HG03025 (cell line): ENCODE results near the gene APCDD1L.
"Not testable (repeated sequence)": the region's sequence is repeated elsewhere in the genome, so short reads cannot be mapped to it uniquely, and the experiment has no call there.

ENCODE experiments used
- ATAC-seq: cut with Tn5 transposase; IDR thresholded peaks from one replicate; pipeline ENCODE4 v1.9.1; 2021; ENCODE audit warnings: mild to moderate bottlenecking, moderate library complexity; ENCODE audit not compliant: unreplicated experiment, low FRiP score

APCDD1L gene

DNA sequence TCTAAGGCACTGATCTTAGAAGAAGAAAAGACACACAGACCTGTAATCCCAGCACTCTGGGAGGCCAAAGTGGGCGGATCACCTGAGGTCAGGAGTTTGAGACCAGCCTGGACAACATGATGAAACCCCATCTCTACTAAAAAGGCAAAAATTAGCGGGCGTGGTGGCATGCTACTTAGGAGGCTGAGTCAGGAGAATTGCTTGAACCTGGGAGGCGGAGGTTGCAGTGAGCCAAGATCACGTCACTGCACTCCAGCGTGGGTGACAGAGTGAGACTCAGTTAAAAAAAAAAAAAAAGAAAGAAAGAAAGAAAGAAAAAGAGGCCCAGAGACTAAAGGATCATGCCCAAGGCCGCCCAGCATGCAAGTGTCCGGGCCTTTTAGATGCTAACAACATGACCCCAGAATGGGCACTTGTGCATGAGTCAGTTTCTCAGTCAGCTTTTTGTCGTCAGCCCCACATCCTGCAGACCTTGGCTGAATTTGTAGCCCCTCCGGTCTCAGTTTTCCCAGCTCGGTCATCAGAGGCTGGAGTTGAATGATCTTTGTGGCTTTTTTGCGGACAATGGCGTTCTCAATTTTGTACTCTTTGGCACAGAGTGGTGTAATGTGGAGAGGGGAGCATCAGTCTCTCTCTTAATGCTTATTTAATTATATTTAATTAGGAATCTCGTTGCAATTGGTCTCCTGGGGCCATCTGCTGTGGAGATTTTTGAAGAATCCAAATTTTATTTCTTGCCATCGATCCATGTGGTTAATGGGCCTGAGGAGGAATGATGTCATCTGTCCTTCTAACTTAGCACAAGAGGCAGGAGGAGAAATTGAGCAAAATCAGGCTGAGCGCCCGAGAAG is 30.6 kb upstream of the APCDD1L start:
- no peak for ATAC-seq

DNA sequence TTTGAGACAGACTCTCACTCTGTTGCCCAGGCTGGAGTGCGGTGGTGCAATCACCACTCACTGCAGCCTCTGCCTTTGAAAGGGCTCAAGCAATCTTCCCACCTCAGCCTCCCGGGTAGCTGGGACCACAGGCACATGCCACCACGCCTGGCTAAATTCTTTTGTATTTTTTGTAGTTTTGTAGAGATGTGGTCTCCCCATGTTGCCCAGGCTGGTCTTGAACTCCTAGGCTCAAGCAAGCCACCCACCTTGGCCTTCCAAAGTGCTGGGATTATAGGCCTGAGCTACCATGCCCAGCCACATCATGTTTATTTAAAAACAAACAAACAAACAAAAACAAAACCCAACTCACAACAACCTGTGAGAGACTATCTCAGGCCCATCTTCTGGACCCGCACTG is 29.7 kb upstream of the APCDD1L start:
- no peak for ATAC-seq

DNA sequence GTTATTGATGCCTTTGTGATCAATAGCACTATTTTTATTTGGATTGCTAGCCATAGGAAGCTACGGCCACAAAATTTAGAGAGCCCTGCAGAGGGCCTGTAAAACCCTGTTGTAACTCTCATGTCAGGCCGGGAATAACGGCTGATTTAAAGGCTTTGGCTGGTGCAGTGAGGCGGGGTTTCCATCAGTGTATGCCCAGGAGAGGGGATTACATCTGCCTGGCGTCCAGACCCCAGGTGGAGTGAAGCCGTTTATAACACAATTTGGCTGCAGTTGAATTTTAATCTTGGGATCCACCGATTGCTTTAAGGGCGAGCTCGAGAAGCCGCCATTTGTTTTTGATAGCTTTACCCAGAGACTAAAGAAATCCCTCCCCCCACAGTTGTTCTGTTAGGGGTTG is 29.1 kb upstream of the APCDD1L start:
- ATAC-seq, result no peak

DNA sequence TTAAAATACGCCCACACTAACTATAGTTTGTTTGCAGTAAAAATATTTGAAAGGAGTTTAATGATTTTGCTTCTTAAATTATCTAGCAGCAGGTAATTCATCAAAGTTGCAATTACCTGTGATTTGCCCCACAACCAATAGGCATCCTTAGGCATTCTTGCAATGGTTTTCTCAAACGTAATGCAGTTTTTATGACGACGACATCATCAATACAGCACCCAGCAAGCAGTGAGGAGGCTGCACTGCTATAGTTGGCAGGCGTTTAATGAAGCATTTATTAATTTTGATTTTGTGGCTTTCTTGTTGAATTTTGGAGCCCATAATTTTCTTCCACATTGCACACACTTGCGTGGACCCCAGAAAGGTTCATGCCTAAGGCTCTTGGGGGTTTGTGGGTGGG is 28.1 kb upstream of the APCDD1L start:
- no peak for ATAC-seq

DNA sequence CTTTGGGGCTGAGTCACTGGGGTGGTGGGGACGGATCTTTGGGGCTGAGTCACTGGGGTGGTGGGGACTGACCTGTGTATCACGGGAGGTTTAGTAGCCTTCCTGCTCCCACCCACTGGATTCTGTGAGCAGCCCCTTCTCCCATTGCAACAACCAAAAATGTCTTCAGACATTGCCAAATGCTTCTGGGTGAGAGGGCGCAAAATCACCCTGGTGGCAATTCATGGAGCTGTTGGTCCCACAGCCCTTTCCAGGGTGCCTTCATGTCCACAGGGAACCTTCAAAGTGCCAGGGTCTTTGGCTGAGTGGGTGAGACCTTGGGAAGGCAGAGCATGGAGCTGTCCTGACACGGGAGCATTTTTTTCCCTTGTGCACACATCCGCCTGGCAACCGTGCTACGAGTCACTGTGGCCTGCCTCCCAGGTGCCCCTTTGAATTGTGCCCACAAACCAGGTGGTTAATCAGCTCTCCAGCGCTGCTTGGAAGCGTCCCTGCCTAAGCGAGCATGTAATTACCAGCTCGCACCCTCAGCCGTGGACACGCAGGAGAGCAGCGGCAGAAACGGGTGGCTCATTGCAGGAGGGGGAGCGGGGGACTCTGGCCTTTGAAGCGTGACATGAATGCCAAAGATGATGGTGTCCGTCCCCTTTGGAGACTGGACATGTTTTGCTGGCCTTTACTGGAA is 27.4 kb upstream of the APCDD1L start:
- ATAC-seq, result no peak

DNA sequence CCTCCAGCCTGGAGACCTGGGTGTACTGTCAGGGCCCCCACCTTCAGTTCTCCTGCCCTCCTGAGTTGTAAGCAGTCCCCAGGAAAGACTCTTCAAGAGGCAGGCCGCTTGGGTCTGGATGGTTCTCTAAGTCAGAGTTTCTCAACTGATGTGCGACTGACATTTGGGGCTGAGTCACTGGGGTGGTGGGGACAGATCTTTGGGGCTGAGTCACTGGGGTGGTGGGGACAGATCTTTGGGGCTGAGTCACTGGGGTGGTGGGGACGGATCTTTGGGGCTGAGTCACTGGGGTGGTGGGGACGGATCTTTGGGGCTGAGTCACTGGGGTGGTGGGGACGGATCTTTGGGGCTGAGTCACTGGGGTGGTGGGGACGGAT is 26.8 kb upstream of the APCDD1L start:
- not testable (repeated sequence) for ATAC-seq

DNA sequence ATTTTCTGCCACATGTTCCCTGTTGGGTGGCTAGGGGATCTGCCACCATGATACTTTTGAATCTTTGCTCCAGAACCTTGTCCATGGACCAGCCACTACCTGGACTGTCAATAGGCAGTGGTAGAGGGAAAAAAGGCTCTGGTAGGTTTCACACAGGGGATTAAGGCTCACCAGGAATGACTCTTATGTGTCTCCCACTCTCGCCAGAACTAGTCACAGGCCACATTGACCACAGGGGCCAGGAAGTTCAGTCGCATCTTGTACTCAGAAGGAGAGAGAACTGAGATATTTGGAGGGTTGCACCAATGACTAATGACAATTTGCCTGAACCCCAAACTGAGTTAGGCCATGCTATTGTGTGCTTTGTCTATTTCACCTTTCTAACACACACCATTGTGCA is 23.6 kb upstream of the APCDD1L start:
- no peak for ATAC-seq

DNA sequence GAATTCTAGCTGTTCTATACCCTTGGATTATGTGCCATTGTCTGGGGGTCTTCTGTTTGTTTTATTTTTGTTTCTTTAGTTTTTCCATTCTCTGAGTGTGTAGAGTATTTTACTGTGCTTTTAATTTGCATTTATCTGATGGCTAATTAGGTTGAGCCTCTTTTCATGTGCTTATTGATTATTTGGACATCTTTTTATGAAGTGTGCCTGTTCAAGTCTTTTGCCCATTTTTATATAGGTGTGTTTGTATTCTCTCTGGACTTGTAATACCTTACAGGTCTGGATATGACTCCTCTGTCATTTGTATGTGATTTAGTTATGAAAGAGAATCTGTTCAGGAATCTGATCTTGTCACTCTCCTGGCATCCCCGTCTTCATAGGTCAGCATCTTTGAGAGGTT is 22.6 kb upstream of the APCDD1L start:
- ATAC-seq, result no peak

DNA sequence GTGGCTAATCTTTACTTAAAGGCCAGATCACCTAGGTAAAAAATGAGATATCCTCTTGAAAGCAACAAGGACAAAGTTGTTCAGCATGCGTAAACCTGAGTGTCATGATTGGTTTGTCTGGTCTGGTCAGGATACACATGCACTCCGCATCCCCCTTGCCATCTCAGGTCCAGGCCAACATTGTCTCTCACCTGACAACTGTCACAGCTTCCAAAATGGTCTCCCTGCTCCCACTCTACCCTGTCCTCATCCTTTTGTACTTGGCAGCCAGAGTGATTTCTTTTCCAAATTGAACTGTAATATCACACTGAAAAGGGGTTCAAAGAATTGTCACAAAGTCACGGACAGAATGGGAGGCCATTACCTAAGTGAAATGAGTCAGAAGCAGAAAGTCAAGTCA is 21.1 kb upstream of the APCDD1L start:
- ATAC-seq, result no peak

DNA sequence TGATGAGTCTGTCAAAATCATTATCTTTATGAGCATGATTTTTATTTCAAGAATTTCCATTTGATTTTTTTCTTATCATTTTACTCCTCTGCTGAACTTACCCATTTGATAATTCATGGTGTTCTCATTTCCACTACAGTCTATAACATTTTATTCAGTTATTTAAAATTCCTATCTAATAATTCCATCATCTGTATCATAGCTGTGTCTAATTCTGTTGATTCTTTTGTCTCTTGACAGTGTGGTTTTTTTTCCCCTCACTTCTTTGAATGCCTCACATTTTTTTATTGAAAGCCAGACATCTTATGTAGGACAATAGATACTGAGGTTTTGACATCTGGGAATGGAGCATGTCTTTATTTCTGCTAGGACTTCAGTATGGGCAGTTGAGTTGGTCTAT is 16.5 kb upstream of the APCDD1L start:
- no peak for ATAC-seq

DNA sequence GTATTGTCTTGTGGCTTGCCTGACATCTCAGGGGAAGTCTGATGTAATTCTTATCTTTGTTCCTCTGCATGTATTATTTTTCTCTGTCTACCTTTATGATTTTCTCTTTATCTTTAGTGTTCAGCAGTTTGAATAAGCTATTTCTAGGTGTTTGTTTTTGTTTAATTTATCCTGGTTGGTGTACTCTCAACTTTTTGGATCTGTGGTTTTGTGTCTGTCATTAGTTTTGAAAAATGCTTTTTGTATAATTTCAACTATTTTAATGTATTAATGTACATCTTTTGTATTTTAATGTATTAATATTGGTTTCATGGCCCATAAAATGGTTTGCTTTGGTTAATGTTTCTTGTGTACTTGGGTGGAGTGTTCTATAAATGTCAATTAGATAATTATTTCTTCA is 15.9 kb upstream of the APCDD1L start:
- ATAC-seq, result no peak

DNA sequence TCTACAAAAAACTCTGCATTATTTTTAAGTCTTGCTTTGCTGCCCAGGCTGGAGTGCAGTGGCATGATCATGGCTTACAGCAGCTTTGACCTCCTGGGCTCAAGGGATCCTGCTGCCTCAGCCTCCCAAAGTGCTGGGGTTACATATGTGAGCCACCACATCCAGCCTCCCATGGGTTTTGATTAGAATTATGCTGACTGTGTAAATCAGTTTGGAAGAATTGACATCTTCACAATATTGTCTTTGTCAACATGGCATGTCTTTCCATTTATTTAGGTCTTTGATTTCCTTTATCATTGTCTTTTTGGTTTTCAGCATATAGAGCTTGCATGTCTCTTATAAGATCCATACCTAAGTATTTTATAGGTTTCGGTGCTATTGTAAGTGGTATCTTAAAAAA is 13.2 kb upstream of the APCDD1L start:
- no peak for ATAC-seq

DNA sequence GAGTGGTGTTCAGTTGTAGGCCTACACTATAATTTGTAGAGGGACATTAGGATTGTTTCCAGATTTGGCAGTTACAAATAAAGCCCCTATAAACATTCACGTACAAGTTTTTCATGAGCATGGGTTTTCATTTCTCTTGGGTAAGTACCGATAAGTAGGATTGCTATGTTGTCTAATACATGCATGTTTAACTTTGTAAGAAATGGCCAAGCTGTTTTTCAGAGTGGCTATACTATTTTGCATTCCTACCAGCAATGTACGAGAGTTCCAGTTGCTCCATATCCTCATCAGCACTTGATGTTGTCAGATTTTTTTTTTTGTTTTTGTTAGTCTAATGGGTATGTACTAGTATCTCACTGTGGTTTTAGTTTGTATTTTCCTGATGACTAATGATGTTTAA is 11.2 kb upstream of the APCDD1L start:
- no peak for ATAC-seq

DNA sequence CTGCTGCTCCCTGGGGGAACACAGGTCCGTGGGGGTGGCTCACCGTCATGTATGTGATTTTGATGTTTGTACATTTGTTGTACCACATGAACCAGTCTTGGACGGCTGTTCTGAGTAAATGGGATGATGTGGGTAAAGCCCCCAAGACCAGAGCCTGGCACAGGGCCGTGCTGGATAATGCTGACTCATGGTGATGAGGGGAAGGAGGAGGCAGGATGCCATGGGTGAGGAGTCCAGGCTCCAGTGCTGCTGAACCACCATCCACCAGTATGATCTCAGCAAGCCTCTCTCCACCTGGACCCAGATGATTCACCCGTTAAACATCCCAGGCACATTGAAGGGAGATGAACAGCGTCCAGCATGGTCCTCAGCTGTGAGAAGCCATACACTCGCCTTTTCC is 9.6 kb upstream of the APCDD1L start:
- ATAC-seq, result no peak

DNA sequence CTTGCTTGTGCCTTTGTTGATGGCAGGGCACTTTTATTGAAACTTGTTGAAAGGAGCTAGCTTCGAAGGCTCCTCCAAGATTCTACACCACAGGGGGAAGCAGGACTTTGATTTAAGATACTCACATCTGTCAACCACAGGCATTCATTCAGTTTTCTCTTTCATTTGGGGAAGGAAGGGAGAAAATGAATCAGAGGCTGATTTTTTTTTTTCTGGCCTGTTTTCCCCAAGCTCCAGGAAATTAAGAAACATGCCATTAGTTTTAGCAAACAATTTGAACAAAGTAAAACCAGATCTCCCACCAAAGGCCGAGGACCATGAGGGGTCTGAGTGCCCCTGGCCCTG is 8.7 kb upstream of the APCDD1L start:
- ATAC-seq, result no peak

DNA sequence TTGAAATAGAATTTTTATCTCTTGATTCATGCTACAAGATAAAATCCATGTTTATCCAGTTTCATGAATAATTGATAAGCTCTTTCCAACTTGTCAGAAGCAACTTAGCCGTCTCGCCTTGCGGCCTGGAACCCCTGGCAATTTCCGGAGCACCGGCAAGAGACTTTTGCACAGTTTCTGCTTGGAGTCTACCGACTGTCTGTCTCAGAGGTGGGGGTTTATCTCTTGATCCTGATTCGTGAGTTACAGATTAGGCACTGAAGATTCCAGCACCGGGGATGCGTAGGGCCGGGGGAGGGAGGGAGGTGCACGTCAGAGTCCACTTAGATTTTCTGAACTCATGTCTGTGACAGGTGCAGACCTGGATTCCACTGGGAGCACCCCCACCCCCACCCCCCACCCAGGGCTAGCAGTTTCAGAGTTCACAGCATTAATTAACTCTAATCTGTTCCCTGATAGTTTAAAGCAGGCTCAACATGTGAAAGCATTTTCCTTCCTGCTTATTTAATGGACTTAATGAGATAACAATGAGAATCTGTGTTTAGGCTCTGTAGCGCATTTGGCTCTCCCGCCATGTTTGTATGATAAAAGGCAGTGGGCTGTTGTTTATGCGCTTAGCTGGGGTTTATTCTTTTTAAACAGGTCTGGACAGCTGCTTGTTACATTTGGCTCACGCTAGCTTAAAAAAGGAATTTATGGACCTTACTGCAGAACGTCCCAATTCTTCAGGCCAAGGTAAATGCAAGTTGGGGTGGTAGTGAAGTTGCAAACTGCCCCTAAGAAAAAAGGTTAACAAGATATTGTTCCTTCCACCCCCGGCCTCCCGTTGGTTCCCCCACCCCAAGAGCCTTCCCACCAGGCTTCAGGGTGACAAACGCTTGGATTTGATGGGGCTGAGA is 8.1 kb upstream of the APCDD1L start:
- no peak for ATAC-seq

DNA sequence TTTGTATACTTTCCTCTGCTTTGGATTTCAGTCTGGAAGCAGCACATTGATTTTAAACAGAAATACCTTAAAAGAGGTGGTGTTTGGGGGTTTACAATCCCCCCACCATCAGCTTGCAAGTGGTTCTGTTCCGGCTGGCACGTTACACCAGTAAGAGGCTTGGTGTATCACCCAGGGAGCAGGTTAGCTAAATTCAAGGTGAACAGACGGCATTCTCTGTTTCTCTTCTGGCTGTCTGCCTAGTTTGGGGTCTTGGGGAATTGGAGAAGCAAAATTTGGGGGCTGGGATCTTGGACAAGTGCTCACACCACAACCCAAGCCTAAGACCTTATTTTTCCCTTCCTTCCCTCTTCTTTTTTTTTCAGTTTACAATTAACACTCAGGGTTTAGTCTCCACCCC is 7.5 kb upstream of the APCDD1L start:
- ATAC-seq, result no peak

DNA sequence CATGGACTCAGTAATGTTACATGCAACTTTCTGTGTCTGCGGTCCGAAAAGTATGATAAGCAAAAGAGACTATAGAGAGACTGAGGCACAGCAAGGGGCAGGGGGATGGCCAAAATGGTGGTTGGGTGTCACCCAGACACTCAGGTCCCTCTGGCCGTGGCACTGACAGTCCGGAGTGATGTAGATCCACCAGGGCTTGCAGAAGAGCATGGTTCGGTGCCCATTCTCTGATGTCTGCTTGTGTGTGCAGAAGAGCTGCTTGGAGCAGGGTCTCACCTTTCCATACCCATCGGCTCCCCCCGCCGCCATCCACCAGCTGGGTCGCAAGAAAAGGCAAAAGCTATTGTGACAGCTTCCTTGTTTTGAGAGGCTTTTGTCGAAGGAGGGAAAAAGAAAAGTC is 6.6 kb upstream of the APCDD1L start:
- no peak for ATAC-seq

DNA sequence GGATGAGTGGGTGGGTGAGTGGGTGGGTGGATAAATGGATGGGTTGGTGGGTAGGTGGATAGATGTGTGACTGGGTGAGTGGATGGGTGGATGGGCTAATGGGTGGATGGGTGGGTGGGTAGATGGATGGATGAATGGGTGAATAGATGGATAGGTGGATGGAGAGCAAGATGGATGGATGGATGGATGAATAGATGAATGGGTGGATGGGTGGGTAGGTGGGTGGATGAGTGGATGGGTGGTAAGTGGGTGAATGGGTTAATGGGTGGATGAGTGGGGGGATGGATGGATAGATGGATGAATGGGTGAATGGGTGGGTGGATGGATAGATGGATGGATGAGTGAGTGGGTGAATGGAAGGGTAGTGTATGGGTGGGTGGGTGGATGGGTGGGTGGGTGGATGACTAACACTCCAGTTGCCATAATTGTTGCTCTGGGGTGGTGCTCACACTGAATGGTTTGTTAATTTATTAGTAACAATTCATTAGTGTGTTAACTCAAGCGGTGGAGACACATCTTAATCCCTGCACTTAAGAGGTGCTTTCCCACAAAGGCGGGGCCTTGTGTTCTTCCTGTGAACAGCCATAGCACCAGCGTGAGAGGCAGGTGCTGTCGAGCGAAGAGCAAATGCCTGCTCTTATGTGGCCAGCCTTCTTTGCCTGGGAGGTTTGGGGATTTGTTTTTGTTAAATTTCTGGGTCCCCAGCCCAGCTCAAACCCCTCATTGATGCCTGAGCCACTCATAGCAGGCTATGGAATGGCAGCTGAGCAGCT is 4.9 kb upstream of the APCDD1L start:
- no peak for ATAC-seq

DNA sequence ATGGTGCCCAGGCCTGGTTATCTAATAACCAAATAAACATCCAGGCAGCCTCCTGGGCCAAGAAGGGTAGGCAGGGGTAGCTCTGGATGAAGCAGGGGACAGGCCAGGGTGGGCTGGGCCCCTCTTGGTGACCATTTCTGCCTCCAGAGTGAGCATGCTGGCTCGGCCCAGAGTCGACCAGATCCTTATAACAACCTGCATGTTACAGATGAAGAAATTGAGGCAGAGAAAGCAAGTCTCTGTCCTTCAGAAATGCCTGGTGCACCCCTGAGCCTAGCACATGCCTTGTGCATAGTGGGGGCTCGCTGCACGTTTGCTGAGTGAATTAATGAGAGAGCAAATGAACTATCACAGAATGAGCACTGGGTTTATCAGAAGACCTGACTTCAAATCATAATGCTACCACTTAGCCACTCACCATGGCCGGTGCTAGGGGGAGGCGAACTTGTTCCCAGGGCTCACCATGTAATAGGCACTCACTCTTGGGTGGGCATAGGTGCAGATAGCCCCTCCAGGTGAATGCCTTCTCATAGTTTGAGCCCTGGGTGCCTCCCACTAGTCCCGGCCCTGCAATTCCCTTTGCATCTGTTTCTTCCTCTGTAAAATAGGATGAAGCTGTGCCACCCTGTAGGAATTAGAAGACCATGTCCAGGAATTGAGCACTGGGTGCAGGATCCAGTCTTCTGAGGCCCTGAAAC is 3.8 kb upstream of the APCDD1L start:
- ATAC-seq, result no peak
